DND-41 (cell line): ENCODE data around the gene MLLT1.

ENCODE experiments used
- ATAC-seq: fragments of 200-7000 bp; cut with Tn5 transposase; 3 replicates; pipeline ENCODE4 v1.9.1; 2021; ENCODE audit warnings: low read depth; ENCODE audit not compliant: insufficient read depth
- DNase-seq: peaks from one replicate; pipeline ENCODE4 v3.0.0-alpha.2; 2020
- H2AFZ ChIP-seq: 2 replicates; pipeline ENCODE4 v1.6.0; 2012; ENCODE audit warnings: low read depth, low read length
- H3K27ac ChIP-seq: 2 replicates; pipeline ENCODE4 v1.5.1; 2012; ENCODE audit warnings: low read length, inconsistent platforms
- H3K27me3 ChIP-seq: fragments of 200-600 bp; sonication (generic); 2 replicates; pipeline ENCODE4 v1.6.0; 2012; ENCODE audit warnings: low read length, mild to moderate bottlenecking, inconsistent platforms; ENCODE audit not compliant: insufficient read depth, poor library complexity
- H3K36me3 ChIP-seq: 2 replicates; pipeline ENCODE4 v1.5.1; 2012; ENCODE audit warnings: low read length, inconsistent platforms; ENCODE audit not compliant: insufficient read depth
- H3K4me1 ChIP-seq: 2 replicates; pipeline ENCODE4 v1.5.1; 2012; ENCODE audit warnings: mild to moderate bottlenecking, low read length; ENCODE audit not compliant: insufficient read depth
- H3K4me2 ChIP-seq: 2 replicates; pipeline ENCODE4 v1.6.0; 2012; ENCODE audit warnings: mild to moderate bottlenecking, moderate library complexity, low read length, inconsistent platforms; ENCODE audit not compliant: insufficient read depth
- H3K4me3 ChIP-seq, 2 experiments: fragments of 200-600 bp in 1 of 2; shearing (Covaris generic) in 1 of 2; 2 replicates each; pipeline ENCODE4 v1.5.1; 2012 to 2016; ENCODE audit warnings: inconsistent platforms in 2 of 2, low read length in 2 of 2, mild to moderate bottlenecking in 2 of 2, low read depth in 1 of 2, moderate library complexity in 1 of 2
- H3K79me2 ChIP-seq: 2 replicates; pipeline ENCODE4 v1.6.0; 2012; ENCODE audit warnings: low read length, inconsistent platforms; ENCODE audit not compliant: insufficient read depth
- H3K9ac ChIP-seq: 2 replicates; pipeline ENCODE4 v1.6.0; 2012; ENCODE audit warnings: low read depth, mild to moderate bottlenecking, inconsistent platforms, low read length, moderate library complexity
- H3K9me3 ChIP-seq: 2 replicates; pipeline ENCODE4 v1.5.1; 2012; ENCODE audit warnings: low read length, moderate library complexity, mild to moderate bottlenecking, inconsistent platforms; ENCODE audit not compliant: insufficient read depth, severe bottlenecking
- H4K20me1 ChIP-seq: 2 replicates; pipeline ENCODE4 v1.6.0; 2012; ENCODE audit warnings: low read length; ENCODE audit not compliant: insufficient read depth
- EZH2 ChIP-seq: IDR thresholded peaks from 3 replicates; pipeline ENCODE4 v1.6.1; 2012; ENCODE audit warnings: borderline replicate concordance, low read depth, mild to moderate bottlenecking, moderate library complexity, low read length, inconsistent platforms; ENCODE audit not compliant: severe bottlenecking
- TF ChIP-seq, protein P1 (sequence below): IDR thresholded peaks from 2 replicates; pipeline ENCODE4 v1.5.1; 2012; ENCODE audit warnings: borderline replicate concordance, low read length, moderate library complexity, mild to moderate bottlenecking; ENCODE audit not compliant: poor library complexity, severe bottlenecking; ENCODE audit errors: extremely low read depth

MLLT1 gene

DNA sequence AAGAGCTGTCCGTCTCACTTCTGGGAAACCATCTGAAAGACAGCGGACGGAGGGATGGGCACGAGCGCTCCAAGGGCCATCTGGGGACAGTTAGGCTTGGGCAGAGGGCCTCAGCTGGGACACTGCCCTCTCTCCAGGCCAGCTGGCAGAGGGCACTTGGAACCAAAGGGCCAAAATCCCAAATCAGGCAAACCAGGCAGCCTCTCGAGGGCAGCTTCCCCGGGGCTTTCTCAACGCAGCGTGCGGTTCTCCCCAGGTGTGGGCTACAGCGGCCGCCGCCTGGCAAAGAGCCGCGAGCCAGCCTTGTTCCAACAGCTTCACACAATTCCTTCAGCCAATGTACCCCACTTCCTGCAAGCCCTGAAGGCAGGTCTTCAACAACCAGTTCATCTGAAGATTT, 5.0 kb downstream of the MLLT1 start:
- Histone ChIP-seq H3K4me2 (0 out of 2 replicates have a peak overlapping the region, but pooled peaks have one; percentile 24), H3K9ac (no peak overlapping the region), H3K27ac (no peak overlapping the region; the same call in 1 of the 2 replicates), H3K9me3 (no peaks in the 10 kb centered on the region), H2AFZ (no peak overlapping the region), H3K4me3 (no peak overlapping the region), H3K4me1 (peaks cover 39% of the 10 kb centered on the region), H3K79me2 (peaks cover 97% of the 10 kb centered on the region), H4K20me1 (peaks cover 95% of the 10 kb centered on the region), H3K36me3 (peaks cover 56% of the 10 kb centered on the region), H3K27me3 (no peaks in the 10 kb centered on the region)
- TF ChIP-seq EZH2, result no peak
- TF ChIP-seq, protein P1, sequence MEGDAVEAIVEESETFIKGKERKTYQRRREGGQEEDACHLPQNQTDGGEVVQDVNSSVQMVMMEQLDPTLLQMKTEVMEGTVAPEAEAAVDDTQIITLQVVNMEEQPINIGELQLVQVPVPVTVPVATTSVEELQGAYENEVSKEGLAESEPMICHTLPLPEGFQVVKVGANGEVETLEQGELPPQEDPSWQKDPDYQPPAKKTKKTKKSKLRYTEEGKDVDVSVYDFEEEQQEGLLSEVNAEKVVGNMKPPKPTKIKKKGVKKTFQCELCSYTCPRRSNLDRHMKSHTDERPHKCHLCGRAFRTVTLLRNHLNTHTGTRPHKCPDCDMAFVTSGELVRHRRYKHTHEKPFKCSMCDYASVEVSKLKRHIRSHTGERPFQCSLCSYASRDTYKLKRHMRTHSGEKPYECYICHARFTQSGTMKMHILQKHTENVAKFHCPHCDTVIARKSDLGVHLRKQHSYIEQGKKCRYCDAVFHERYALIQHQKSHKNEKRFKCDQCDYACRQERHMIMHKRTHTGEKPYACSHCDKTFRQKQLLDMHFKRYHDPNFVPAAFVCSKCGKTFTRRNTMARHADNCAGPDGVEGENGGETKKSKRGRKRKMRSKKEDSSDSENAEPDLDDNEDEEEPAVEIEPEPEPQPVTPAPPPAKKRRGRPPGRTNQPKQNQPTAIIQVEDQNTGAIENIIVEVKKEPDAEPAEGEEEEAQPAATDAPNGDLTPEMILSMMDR, result no peak
- DNase-seq (no peak), ATAC-seq (no peak)

GRCh38 chr19:6273701-6274601, 5.8 kb downstream of the MLLT1 start:
- no peaks in the 10 kb centered on the region for H3K27me3 ChIP-seq
- H2AFZ ChIP-seq, result no peak overlapping the region
- H3K79me2 ChIP-seq, result peaks cover 100% of the 10 kb centered on the region
- no peaks in the 10 kb centered on the region for H3K9me3 ChIP-seq
- H3K4me1 ChIP-seq, result peaks cover 37% of the 10 kb centered on the region
- peaks cover 63% of the 10 kb centered on the region for H3K36me3 ChIP-seq
- no peak overlapping the region for H3K4me3 ChIP-seq
- TF ChIP-seq, protein P1, result no peak
- no peak for TF ChIP-seq EZH2
- H3K27ac ChIP-seq, result no peak overlapping the region; the same call in 1 of the 2 replicates
- H3K9ac ChIP-seq, result no peak overlapping the region
- no peak overlapping the region for H3K4me2 ChIP-seq
- H4K20me1 ChIP-seq, result peaks cover 100% of the 10 kb centered on the region
- DNase-seq (no peak), ATAC-seq (no peak)

GRCh38 chr19:6272913-6273600, 6.7 kb downstream of the MLLT1 start:
- no peak overlapping the region for H3K9ac ChIP-seq
- H3K9me3 ChIP-seq, result no peaks in the 10 kb centered on the region
- no peak overlapping the region for H3K27ac ChIP-seq
- peaks cover 100% of the 10 kb centered on the region for H3K79me2 ChIP-seq
- peaks cover 99% of the 10 kb centered on the region for H4K20me1 ChIP-seq
- H2AFZ ChIP-seq, result no peak overlapping the region
- no peak for TF ChIP-seq EZH2
- TF ChIP-seq, protein P1, result no peak
- peaks cover 68% of the 10 kb centered on the region for H3K36me3 ChIP-seq
- H3K4me1 ChIP-seq, result peaks cover 28% of the 10 kb centered on the region
- H3K27me3 ChIP-seq, result no peaks in the 10 kb centered on the region
- no peak overlapping the region for H3K4me2 ChIP-seq
- DNase-seq (no peak), ATAC-seq (no peak)
- no peak overlapping the region for H3K4me3 ChIP-seq
